Heart left ventricle (tissue), 13 donors: ENCODE measurements around the gene MANEA.

Source experiments
- POLR2A ChIP-seq, 2 donors: fragments of 450-650 bp; IDR thresholded peaks; one replicate each; pipeline ENCODE4 v1.6.1; 2017; ENCODE audit warnings: antibody characterized with exemption in 2 of 2, mild to moderate bottlenecking in 2 of 2, moderate library complexity in 2 of 2
- TF ChIP-seq, protein P1 (sequence below), 12 donors: fragments of 200-600 bp; sonication (generic) in 4 of 12; IDR thresholded peaks; one replicate each; pipeline versions ENCODE4 v1.5.0 to v1.8.0; 2018 to 2022; ENCODE audit warnings: antibody characterized with exemption in 12 of 12, mild to moderate bottlenecking in 5 of 12
- donor health status: ischemic (EF 13 %, LVEDD 7.1; RV severe dilation, severe dysfunction).
- donor health status: DM: no; HTN: yes; CAD: no.
- donor health status: DM: no; HTN: no; CAD: no.
- donor health status: ischemic (EF 25% LVEDD 6.9; RV normal size, moderate dysfunction).
- donor health status: ischemic (EF 25% LVEDD 5.7; RV mildly dilated, moderate dysfunction).
- donor health status: ischemic (EF 35%, LVEDD 5.7; RV mildly dilated, moderate dysfunction).
- donor health status: nonischemic (EF 11% LVEDD 7.7; RV severe dilation, severe dysfunction).
- donor health status: DM: yes; HTN: yes; CAD: no.
- donor health status: PGD.
- donor health status: ischemic (EF 29% LVEDD 5.4; RV normal size, mild dysfunction).
- donor health status: nonischemic (EF 23%, LVEDD 6.1; RV moderate dilation, normal function).

DNA sequence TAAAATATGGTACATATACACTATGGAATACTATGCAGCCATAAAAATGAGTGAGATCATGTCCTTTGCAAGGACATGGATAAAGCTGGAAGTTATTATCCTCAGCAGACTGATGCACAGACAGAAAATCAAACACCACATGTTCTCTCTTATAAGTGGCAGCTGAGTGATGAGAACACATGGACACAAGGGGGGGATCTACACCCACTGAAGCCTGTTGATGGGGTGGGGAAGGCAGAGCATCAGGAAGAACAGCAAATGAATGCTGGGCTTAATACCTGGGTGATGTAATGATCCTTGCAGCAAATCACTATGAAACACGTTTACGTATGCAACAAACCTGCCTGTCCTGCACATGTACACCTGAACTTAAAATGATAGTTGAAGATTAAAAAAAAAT, 71.3 kb downstream of the MANEA start:
- TF ChIP-seq, protein P1, sequence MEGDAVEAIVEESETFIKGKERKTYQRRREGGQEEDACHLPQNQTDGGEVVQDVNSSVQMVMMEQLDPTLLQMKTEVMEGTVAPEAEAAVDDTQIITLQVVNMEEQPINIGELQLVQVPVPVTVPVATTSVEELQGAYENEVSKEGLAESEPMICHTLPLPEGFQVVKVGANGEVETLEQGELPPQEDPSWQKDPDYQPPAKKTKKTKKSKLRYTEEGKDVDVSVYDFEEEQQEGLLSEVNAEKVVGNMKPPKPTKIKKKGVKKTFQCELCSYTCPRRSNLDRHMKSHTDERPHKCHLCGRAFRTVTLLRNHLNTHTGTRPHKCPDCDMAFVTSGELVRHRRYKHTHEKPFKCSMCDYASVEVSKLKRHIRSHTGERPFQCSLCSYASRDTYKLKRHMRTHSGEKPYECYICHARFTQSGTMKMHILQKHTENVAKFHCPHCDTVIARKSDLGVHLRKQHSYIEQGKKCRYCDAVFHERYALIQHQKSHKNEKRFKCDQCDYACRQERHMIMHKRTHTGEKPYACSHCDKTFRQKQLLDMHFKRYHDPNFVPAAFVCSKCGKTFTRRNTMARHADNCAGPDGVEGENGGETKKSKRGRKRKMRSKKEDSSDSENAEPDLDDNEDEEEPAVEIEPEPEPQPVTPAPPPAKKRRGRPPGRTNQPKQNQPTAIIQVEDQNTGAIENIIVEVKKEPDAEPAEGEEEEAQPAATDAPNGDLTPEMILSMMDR (IDR thresholded peaks at IDR 0.05), result peak in 1 of 12 donors; percentile 13
- TF ChIP-seq POLR2A (IDR thresholded peaks at IDR 0.05), result no peak
